SK-N-SH (cell line): Measurements from ENCODE around the gene INPP5A. TPM values are rescaled to one million over a fixed set of nuclear protein-coding genes. Genes with fewer than 3 reads are reported as not detected.

Source experiments
- CTCF ChIA-PET: fragments of 300-600, 350-600 bp; formaldehyde crosslinking; extraction: SDS; loops from one replicate; lab custom pipeline; 2021; lab: Yijun Ruan, JAX
- POLR2A ChIA-PET: fragments of 350-600 bp; sonication (Branson Sonifier 250); formaldehyde crosslinking; extraction: SDS; loops from one replicate; lab custom pipeline; 2020; ENCODE audit warnings: antibody characterized with exemption, inconsistent platforms; lab: Yijun Ruan, JAX
- DNase-seq: peaks from one replicate; pipeline ENCODE4 v3.0.0; 2012
- H2AFZ ChIP-seq: fragments of 200-600 bp; sonication (generic); 2 replicates; pipeline ENCODE4 v1.8.1; 2016; ENCODE audit warnings: antibody characterized with exemption, mild to moderate bottlenecking, low read depth
- H3F3A ChIP-seq: fragments of 200-600 bp; sonication (generic); replicated peaks from 2 replicates; pipeline ENCODE3; 2016; ENCODE audit warnings: antibody characterized with exemption, mild to moderate bottlenecking; ENCODE audit not compliant: insufficient read depth
- H3K27ac ChIP-seq, 2 experiments: fragments of 200-500 bp in 1 of 2; fragments of 200-600 bp in 1 of 2; sonication (Bioruptor generic) in 1 of 2; sonication (generic), shearing (Covaris generic) in 1 of 2; 2 replicates each; pipeline versions ENCODE4 v1.5.1 to v1.6.1; 2014 to 2016; ENCODE audit warnings: low read depth in 2 of 2, inconsistent platforms in 1 of 2, low read length in 1 of 2, mild to moderate bottlenecking in 1 of 2, mixed read lengths in 1 of 2
- H3K27me3 ChIP-seq: fragments of 200-600 bp; sonication (generic), shearing (Covaris generic); 2 replicates; pipeline ENCODE4 v1.6.1; 2016; ENCODE audit warnings: mixed run types; ENCODE audit not compliant: insufficient read depth
- H3K36me3 ChIP-seq, 2 experiments: fragments of 200-500 bp in 1 of 2; fragments of 200-600 bp in 1 of 2; sonication (Bioruptor generic) in 1 of 2; sonication (generic) in 1 of 2; replicated peaks in 1 of 2; 2 replicates each; pipeline versions ENCODE3 to v1.5.1; 2014 to 2016; ENCODE audit warnings: low read length in 1 of 2, mild to moderate bottlenecking in 1 of 2; ENCODE audit not compliant: insufficient read depth in 2 of 2, control insufficient read depth in 1 of 2
- H3K4me1 ChIP-seq, 2 experiments: fragments of 200-500 bp in 1 of 2; fragments of 200-600 bp in 1 of 2; sonication (Bioruptor generic) in 1 of 2; sonication (generic), shearing (Covaris generic) in 1 of 2; 2 replicates each; pipeline versions ENCODE4 v1.5.1 to v1.6.1; 2014 to 2016; ENCODE audit warnings: low read depth in 1 of 2, low read length in 1 of 2, mixed run types in 1 of 2; ENCODE audit not compliant: insufficient read depth in 2 of 2, control insufficient read depth in 1 of 2
- H3K4me2 ChIP-seq: fragments of 200-600 bp; sonication (generic), shearing (Covaris generic); 2 replicates; pipeline ENCODE4 v1.6.1; 2017; ENCODE audit warnings: mixed run types
- H3K4me3 ChIP-seq, 2 experiments: fragments of 200-500 bp in 1 of 2; fragments of 200-600 bp in 1 of 2; sonication (Bioruptor generic) in 1 of 2; sonication (generic), shearing (Covaris generic) in 1 of 2; 2 replicates each; pipeline versions ENCODE4 v1.5.1 to v1.8.1; 2014 to 2016; ENCODE audit warnings: low read depth in 2 of 2, inconsistent platforms in 1 of 2, low read length in 1 of 2, mild to moderate bottlenecking in 1 of 2, mixed read lengths in 1 of 2, moderate library complexity in 1 of 2
- H3K79me2 ChIP-seq: fragments of 200-600 bp; sonication (generic); 2 replicates; pipeline ENCODE4 v1.8.1; 2017; ENCODE audit warnings: mild to moderate bottlenecking; ENCODE audit not compliant: insufficient read depth
- H3K9ac ChIP-seq: fragments of 200-600 bp; sonication (generic); 2 replicates; pipeline ENCODE4 v1.6.1; 2017; ENCODE audit warnings: mixed run types
- H3K9me2 ChIP-seq: fragments of 200-600 bp; sonication (generic); 2 replicates; pipeline ENCODE4 v1.6.1; 2017; ENCODE audit warnings: mixed run types
- H3K9me3 ChIP-seq: fragments of 200-600 bp; sonication (generic); 2 replicates; pipeline ENCODE4 v1.6.1; 2017; ENCODE audit warnings: mixed run types, mild to moderate bottlenecking, moderate library complexity
- H4K20me1 ChIP-seq: fragments of 200-600 bp; sonication (generic); 2 replicates; pipeline ENCODE4 v1.6.1; 2017; ENCODE audit warnings: mild to moderate bottlenecking, mixed run types; ENCODE audit not compliant: insufficient read depth
- EP300 ChIP-seq, 2 experiments: IDR thresholded peaks; 2 replicates each; pipeline versions ENCODE4 v1.4.0 to v1.6.1; 2012; ENCODE audit warnings: borderline replicate concordance in 1 of 2, low read depth in 1 of 2, low read length in 1 of 2
- EZH2phosphoT487 ChIP-seq: fragments of 200-600 bp; sonication (generic); IDR thresholded peaks from 2 replicates; pipeline ENCODE4 v1.6.1; 2017; ENCODE audit warnings: low read depth, mixed run types, mild to moderate bottlenecking, antibody characterized with exemption, moderate library complexity, borderline replicate concordance
- FOXM1 ChIP-seq: IDR thresholded peaks from 2 replicates; pipeline ENCODE4 v1.4.0; 2012; ENCODE audit warnings: low read depth, mild to moderate bottlenecking
- GABPA ChIP-seq: IDR thresholded peaks from 2 replicates; pipeline ENCODE4 v1.4.0; 2012; ENCODE audit warnings: low read depth, mild to moderate bottlenecking
- GATA2 ChIP-seq: sonication (generic); formaldehyde crosslinking; IDR thresholded peaks from 2 replicates; pipeline ENCODE4 v1.5.0; 2020; ENCODE audit warnings: mild to moderate bottlenecking, missing genetic modification reagents
- JUND ChIP-seq: IDR thresholded peaks from 2 replicates; pipeline ENCODE4 v1.4.0; 2012
- MEF2A ChIP-seq: IDR thresholded peaks from 2 replicates; pipeline ENCODE4 v1.4.0; 2012; ENCODE audit warnings: low read depth, borderline replicate concordance
- NFIC ChIP-seq: IDR thresholded peaks from 2 replicates; pipeline ENCODE4 v1.4.0; 2012; ENCODE audit warnings: borderline replicate concordance
- POLR2AphosphoS5 ChIP-seq: IDR thresholded peaks from 2 replicates; pipeline ENCODE4 v1.6.1; 2012; ENCODE audit warnings: low read depth, low read length
- RAD21 ChIP-seq: IDR thresholded peaks from 2 replicates; pipeline ENCODE4 v1.6.1; 2012; ENCODE audit warnings: mild to moderate bottlenecking, low read length
- RCOR1 ChIP-seq: fragments of 150-350 bp; IDR thresholded peaks from 2 replicates; pipeline ENCODE4 v1.6.1; 2017; ENCODE audit warnings: antibody characterized with exemption, low read length
- RFX5 ChIP-seq: IDR thresholded peaks from 2 replicates; pipeline ENCODE4 v1.6.1; 2012; ENCODE audit warnings: mild to moderate bottlenecking, improper control_type of control experiment, low read length
- RXRA ChIP-seq: IDR thresholded peaks from 2 replicates; pipeline ENCODE4 v1.4.0; 2012; ENCODE audit warnings: low read depth, mild to moderate bottlenecking, borderline replicate concordance
- TAF1 ChIP-seq: IDR thresholded peaks from 2 replicates; pipeline ENCODE4 v1.6.1; 2012; ENCODE audit warnings: low read depth, mild to moderate bottlenecking, low read length, moderate library complexity, borderline replicate concordance
- YY1 ChIP-seq: IDR thresholded peaks from 2 replicates; pipeline ENCODE4 v1.4.0; 2012; ENCODE audit warnings: low read depth, mild to moderate bottlenecking
- whole genome bisulfite sequencing: methylation state at CpG from one replicate; pipeline ENCODE4 v1.1.6; 2017; ENCODE audit warnings: low lambda C conversion rate; 5-methylcytosine and 5-hydroxymethylcytosine counted together
- polyA plus RNA-seq, 3 experiments: library from polyadenylated mRNA; depleted of rRNA; stranded (reverse); fragments of >200 nt; gene quantifications; 2 replicates each; pipeline ENCODE4 v1.2.3, GENCODE V29; 2012
- TF ChIP-seq, protein P1 (sequence below): IDR thresholded peaks from 2 replicates; pipeline ENCODE4 v1.4.0; 2012; ENCODE audit warnings: low read depth
- TF ChIP-seq, protein P2 (sequence below): IDR thresholded peaks from 2 replicates; pipeline ENCODE4; 2012
- TF ChIP-seq, protein P3 (sequence below): IDR thresholded peaks from 2 replicates; pipeline ENCODE4 v1.4.0; 2012; ENCODE audit warnings: low read depth, borderline replicate concordance
- TF ChIP-seq, protein P4 (sequence below): IDR thresholded peaks from 2 replicates; pipeline ENCODE4 v1.4.0; 2012; ENCODE audit warnings: low read depth, borderline replicate concordance

INPP5A gene
- polyA plus RNA-seq, 1 of the 3 experiments (the other 2 are of a cell fraction) = 12.0 TPM

DNA sequence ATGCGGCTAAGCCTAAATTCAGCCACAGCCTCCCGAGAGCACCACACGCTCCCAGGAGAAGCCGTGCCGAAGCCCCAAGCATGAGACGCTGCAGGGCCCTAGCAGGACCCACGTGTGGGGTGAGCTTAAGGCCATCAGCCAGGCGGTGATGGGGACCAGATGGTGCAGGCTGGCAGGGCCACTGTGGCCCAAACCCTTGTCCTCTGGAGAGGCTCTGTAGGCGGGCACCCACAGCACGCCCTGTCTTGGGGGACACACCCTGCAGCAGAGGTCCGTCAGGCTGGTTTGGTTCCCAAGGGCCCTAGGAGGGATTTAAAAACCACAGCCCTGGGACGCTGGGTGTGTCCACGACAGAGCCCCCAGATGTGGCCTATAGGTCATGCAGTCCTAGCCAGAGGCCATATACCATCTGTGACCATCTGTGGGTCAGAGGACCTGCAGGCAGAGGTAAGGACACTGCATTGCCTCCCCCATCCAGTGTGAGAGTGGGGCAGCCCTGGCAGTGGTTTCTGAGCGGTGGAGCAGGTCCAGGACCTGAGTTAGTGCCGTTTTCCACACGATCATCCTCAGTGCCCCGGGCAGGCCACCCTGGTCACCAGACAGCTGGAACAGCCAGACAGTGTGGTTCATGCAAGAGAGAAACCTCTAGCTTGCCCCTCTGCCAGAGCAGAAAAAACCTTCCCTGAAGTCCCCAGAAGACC lies 39.6 kb upstream of the INPP5A start:
- peaks cover 5% of the 10 kb centered on the region; the same call in 1 of the 2 replicates for H3K27me3 ChIP-seq
- ChIA-PET POLR2A (no interaction called here), CTCF (no interaction called here)
- H4K20me1 ChIP-seq = no peaks in the 10 kb centered on the region
- WGBS = 41% methylated on average over 8 of the region's 17 CpGs
- DNase-seq = no peak
- H3K79me2 ChIP-seq = no peaks in the 10 kb centered on the region
- H3K4me2 ChIP-seq = no peak overlapping the region
- no peak overlapping the region for H3K27ac ChIP-seq
- no peak overlapping the region for H2AFZ ChIP-seq
- H3K9me2 ChIP-seq = no peaks in the 10 kb centered on the region
- no peaks in the 10 kb centered on the region for H3K9me3 ChIP-seq
- H3K36me3 ChIP-seq = no peaks in the 10 kb centered on the region
- H3K4me1 ChIP-seq = peaks cover 0 to 8% of the 10 kb centered on the region in 2 experiments; a peak in 1 of 4 replicates
- H3F3A ChIP-seq = no peaks in the 10 kb centered on the region
- no peak for TF ChIP-seq GATA2 (CRISPR knock-in tag)
- TF ChIP-seq, protein P1, sequence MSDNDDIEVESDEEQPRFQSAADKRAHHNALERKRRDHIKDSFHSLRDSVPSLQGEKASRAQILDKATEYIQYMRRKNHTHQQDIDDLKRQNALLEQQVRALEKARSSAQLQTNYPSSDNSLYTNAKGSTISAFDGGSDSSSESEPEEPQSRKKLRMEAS = no peak
- TF ChIP-seq, protein P2, sequence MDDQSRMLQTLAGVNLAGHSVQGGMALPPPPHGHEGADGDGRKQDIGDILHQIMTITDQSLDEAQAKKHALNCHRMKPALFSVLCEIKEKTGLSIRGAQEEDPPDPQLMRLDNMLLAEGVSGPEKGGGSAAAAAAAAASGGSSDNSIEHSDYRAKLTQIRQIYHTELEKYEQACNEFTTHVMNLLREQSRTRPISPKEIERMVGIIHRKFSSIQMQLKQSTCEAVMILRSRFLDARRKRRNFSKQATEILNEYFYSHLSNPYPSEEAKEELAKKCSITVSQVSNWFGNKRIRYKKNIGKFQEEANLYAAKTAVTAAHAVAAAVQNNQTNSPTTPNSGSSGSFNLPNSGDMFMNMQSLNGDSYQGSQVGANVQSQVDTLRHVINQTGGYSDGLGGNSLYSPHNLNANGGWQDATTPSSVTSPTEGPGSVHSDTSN = no peak
- TF ChIP-seq GABPA = no peak
- no peak for TF ChIP-seq RCOR1
- TF ChIP-seq JUND = no peak
- TF ChIP-seq, protein P3, sequence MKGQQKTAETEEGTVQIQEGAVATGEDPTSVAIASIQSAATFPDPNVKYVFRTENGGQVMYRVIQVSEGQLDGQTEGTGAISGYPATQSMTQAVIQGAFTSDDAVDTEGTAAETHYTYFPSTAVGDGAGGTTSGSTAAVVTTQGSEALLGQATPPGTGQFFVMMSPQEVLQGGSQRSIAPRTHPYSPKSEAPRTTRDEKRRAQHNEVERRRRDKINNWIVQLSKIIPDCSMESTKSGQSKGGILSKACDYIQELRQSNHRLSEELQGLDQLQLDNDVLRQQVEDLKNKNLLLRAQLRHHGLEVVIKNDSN = no peak
- no peak for TF ChIP-seq TAF1
- no peak for TF ChIP-seq POLR2AphosphoS5
- no peak overlapping the region for H3K4me3 ChIP-seq
- no peak overlapping the region for H3K9ac ChIP-seq

DNA sequence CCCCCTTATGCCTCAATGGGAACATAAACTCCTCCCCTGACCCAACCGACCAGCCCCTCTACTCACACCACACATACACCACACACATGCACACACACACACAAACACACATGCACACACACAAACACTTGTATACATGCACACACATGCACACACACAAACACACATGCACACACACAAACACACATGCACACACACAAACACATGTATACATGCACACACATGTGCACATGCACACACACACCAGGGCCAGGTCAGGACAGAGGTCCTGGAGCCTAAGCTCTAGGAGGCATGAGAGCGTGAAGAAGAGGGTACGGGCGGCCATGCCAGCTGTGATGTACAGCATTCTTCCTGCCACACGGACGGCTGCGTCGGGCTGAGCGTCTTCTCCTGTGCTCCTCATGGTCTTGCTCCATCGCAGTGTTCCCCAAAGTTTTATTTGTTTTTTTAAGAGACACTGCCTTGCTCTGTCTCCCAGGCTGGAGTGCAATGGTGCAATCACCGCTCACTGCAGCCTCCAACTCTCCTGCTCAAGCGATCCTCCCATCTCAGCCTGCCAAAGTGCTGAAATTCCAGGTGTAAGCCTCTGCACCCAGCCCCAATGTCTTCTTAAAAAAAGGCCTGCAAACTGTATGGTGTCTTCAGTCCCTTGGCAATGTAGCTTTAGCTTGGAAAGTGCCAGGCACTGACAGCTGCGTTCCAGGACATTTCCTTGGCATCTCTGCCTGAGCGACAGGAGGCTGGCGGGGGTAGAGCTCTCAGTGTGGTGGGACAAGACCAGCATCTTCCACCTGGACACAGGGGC lies 38.8 kb upstream of the INPP5A start:
- POLR2A ChIA-PET = no interaction called here
- WGBS = 79% methylated on average over 15 of the region's 15 CpGs
- Histone ChIP-seq H3K79me2 (no peaks in the 10 kb centered on the region), H3K4me2 (no peak overlapping the region), H2AFZ (no peak overlapping the region), H3K36me3 (no peaks in the 10 kb centered on the region), H3F3A (no peaks in the 10 kb centered on the region), H4K20me1 (no peaks in the 10 kb centered on the region), H3K4me1 (peaks cover 0 to 8% of the 10 kb centered on the region in 2 experiments; a peak in 1 of 4 replicates), H3K27me3 (peaks cover 5% of the 10 kb centered on the region; the same call in 1 of the 2 replicates), H3K9me3 (no peaks in the 10 kb centered on the region), H3K27ac (no peak overlapping the region), H3K4me3 (no peak overlapping the region), H3K9me2 (no peaks in the 10 kb centered on the region), H3K9ac (no peak overlapping the region)
- CTCF ChIA-PET = interaction anchor here (1.3 kb wide), 1 partner anchor 20 kb away, joined by 4 read pairs; no protein-coding TSS in a partner anchor
- DNase-seq = no peak
- TF ChIP-seq, protein P2 = no peak
- TF ChIP-seq FOXM1 (no peak), RCOR1 (no peak), RAD21 (no peak), EP300 (IDR thresholded peaks at IDR 0.05; ENCODE audit: borderline replicate concordance in 1 of 2, low read depth in 1 of 2, low read length in 1 of 2) (no peak), MEF2A (no peak), YY1 (no peak), GABPA (no peak), RXRA (no peak), EZH2phosphoT487 (no peak), NFIC (no peak), RFX5 (no peak)
- TF ChIP-seq, protein P3 = no peak
- TF ChIP-seq, protein P1 = no peak
- TF ChIP-seq, protein P4, sequence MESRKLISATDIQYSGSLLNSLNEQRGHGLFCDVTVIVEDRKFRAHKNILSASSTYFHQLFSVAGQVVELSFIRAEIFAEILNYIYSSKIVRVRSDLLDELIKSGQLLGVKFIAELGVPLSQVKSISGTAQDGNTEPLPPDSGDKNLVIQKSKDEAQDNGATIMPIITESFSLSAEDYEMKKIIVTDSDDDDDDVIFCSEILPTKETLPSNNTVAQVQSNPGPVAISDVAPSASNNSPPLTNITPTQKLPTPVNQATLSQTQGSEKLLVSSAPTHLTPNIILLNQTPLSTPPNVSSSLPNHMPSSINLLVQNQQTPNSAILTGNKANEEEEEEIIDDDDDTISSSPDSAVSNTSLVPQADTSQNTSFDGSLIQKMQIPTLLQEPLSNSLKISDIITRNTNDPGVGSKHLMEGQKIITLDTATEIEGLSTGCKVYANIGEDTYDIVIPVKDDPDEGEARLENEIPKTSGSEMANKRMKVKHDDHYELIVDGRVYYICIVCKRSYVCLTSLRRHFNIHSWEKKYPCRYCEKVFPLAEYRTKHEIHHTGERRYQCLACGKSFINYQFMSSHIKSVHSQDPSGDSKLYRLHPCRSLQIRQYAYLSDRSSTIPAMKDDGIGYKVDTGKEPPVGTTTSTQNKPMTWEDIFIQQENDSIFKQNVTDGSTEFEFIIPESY = no peak
